IgD-negative memory B cell (primary cell): Measurements from ENCODE around the gene GOLGA6L10. TPM values are rescaled to one million over a fixed set of nuclear protein-coding genes. Genes with fewer than 3 reads are reported as not detected.
A peak's percentile ranks its signal among the peaks of the same experiment; 100 is the strongest.
"Not testable (repeated sequence)": the region's sequence is repeated elsewhere in the genome, so short reads cannot be mapped to it uniquely, and the experiment has no call there.

ENCODE experiments used
- H3K27ac Mint-ChIP-seq, 3 donors: one replicate each; pipeline ENCODE4 v1.8.0; 2020 to 2022; ENCODE audit warnings: mild to moderate bottlenecking in 3 of 3, mixed read lengths in 3 of 3, moderate library complexity in 1 of 3
- H3K27me3 Mint-ChIP-seq: one replicate; pipeline ENCODE4 v1.8.0; 2021; ENCODE audit warnings: mixed read lengths
- H3K36me3 Mint-ChIP-seq: one replicate; pipeline ENCODE4 v1.8.0; 2020; ENCODE audit warnings: mild to moderate bottlenecking, mixed read lengths
- H3K4me1 Mint-ChIP-seq, 3 donors: one replicate each; pipeline ENCODE4 v1.8.0; 2020 to 2022; ENCODE audit warnings: mixed read lengths in 3 of 3, mild to moderate bottlenecking in 1 of 3
- H3K4me3 Mint-ChIP-seq, 4 donors: one replicate each; pipeline ENCODE4 v1.8.0; 2020 to 2022; ENCODE audit warnings: mild to moderate bottlenecking in 4 of 4, mixed read lengths in 4 of 4, moderate library complexity in 3 of 4
- H3K9me3 Mint-ChIP-seq, 3 donors: one replicate each; pipeline ENCODE4 v1.8.0; 2020 to 2021; ENCODE audit warnings: mixed read lengths in 3 of 3, mild to moderate bottlenecking in 1 of 3
- polyA plus RNA-seq: library from polyadenylated mRNA; unstranded; fragments of 300-500 nt; fragmentation: Illumina TruSeq; gene quantifications from one replicate; pipeline ENCODE4 v1.2.3, GENCODE V29; 2021

GOLGA6L10 gene
- polyA plus RNA-seq, 1 donor from 2014 or later, result 0.19 TPM

DNA sequence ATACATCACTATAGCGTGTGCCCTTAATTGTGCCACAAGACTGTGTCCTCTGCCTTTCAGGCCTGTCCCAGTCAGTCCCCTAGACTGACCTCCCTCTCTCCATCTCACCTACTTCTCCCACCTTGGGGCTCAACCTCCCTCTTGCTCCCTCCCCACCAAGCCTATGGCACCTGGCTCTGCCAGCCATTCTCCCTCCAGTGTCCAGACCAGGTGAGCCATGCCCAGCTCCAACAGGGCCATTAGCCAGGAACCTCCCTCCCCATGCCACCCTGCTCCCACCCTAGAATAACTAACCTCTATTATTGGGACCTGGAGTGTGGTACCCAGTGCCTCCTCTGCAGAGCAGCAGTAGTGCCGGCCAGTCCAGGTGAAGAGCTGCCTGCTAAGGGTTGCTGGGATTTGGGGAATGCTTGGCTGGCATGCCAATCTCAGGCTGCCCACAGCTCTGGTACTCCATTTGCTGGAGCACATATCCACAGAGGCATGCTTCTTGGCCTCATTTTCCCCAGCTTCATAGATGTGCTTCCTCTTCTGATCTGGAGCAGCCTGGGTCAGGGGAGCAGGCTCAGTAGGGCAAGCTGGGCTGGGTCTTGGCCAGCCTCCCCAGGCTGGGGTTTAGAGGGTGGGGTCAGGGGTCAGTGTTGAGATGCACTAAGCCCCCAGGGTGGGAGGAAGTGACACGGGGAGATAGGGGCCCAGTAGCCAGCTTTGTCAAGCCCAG is 47.8 kb downstream of the GOLGA6L10 start:
- H3K27ac Mint-ChIP-seq, result no peak overlapping the region

DNA sequence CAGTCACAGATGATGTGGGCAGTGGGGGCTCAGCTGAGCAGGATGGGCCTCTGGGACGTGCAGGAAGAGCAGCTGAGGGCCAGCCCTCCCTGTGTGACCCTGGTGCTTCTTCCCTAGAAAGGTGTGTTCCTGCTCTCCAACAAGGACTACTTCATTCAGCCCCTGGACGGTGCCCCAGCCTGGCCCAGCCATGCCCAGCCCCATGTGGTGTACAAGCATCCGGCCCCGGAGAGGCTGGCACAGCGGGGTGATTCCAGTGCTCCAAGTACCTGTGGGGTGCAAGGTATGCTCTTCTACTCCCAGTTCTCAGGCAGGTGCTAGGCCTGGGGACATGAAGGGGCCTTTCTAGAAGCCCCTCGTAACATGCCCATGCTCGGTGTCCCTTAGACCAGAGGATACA is 48.4 kb downstream of the GOLGA6L10 start:
- Mint-ChIP-seq H3K4me1 (peaks cover 0 to 1% (median 0%) of the 10 kb centered on the region in 3 donors), H3K9me3 (no peaks in the 10 kb centered on the region), H3K27ac (no peak overlapping the region), H3K27me3 (no peaks in the 10 kb centered on the region), H3K4me3 (no peak overlapping the region), H3K36me3 (no peaks in the 10 kb centered on the region)

More for the DNA sequence above, 47.8 kb downstream of the GOLGA6L10 start:
- H3K4me3 Mint-ChIP-seq, result no peak overlapping the region
- no peaks in the 10 kb centered on the region for H3K36me3 Mint-ChIP-seq
- H3K9me3 Mint-ChIP-seq, result no peaks in the 10 kb centered on the region
- H3K4me1 Mint-ChIP-seq, result peaks cover 0 to 1% (median 0%) of the 10 kb centered on the region in 3 donors
- no peaks in the 10 kb centered on the region for H3K27me3 Mint-ChIP-seq

DNA sequence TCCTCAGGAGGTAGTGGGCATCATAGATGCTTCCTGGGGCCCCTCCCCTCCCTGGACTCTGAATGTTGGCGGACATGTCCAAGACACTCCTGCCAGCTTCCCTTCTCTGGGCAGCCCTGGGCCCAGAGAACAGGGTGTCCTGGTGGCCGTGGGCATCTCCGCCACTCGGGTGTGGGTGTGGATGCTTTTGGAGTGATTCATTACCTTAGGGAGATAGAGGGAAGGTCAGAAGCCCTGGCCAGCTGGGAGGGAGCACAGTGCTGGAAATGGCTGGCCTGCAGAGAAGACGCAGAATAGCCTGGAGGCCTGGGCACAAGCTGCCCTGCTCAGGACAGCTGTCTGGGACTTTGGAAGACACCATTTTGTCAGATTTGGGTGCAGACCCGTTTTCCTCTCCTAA is 48.9 kb downstream of the GOLGA6L10 start:
- H3K27ac Mint-ChIP-seq, result not testable (repeated sequence)

DNA sequence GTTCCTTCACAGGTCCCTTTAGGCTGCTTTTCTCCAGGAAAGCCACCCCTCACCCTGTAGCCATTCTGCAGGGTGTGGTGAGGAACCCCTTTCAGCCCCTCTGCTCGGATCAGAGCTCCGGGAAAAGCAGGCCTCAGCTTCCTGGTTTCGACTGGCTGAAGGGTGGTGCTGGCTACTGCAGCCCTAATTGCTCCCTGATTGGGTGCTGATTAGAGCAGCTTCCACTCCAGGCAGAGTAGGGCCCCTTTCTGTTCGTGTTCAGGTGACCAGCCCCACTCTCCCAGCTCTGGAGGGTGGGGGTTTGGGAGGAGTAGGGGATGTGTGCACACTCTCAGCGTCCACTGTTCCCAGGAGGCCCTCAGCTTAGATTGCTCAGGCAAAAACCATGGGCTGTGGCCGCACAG is 49.8 kb downstream of the GOLGA6L10 start:
- not testable (repeated sequence) for H3K9me3 Mint-ChIP-seq, H3K36me3 Mint-ChIP-seq, H3K4me3 Mint-ChIP-seq

More for the DNA sequence above, 48.9 kb downstream of the GOLGA6L10 start:
- H3K36me3 Mint-ChIP-seq, H3K27me3 Mint-ChIP-seq, H3K4me3 Mint-ChIP-seq, H3K9me3 Mint-ChIP-seq, H3K4me1 Mint-ChIP-seq: not testable (repeated sequence)

DNA sequence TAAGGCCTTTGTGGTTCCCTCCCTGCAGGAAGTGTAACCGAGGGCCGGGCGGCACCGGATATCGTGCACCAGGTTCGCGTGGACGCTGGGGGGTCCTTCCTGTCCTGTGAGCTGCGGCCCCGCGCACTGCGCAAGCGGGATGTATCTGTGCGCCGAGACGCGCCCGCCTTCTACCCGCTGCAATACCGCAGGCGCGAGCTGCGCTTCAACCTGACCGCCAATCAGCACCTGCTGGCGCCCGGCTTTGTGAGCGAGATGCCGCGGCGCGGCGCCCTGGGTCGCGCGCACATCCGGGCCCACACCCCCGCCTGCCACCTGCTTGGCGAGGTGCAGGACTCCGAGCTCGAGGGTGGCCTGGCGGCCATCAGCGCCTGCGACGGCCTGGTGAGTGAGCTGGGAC is 50.8 kb downstream of the GOLGA6L10 start:
- H3K4me1 Mint-ChIP-seq, result peaks cover 0 to 1% (median 0%) of the 10 kb centered on the region in 3 donors
- peak overlapping the region in 1 of 4 donors; percentile 76 for H3K4me3 Mint-ChIP-seq
- no peaks in the 10 kb centered on the region for H3K27me3 Mint-ChIP-seq
- no peaks in the 10 kb centered on the region for H3K9me3 Mint-ChIP-seq
- H3K27ac Mint-ChIP-seq, result no peak overlapping the region
- no peaks in the 10 kb centered on the region for H3K36me3 Mint-ChIP-seq

More for the DNA sequence above, 49.8 kb downstream of the GOLGA6L10 start:
- H3K4me1 Mint-ChIP-seq, H3K27ac Mint-ChIP-seq, H3K27me3 Mint-ChIP-seq: not testable (repeated sequence)

DNA sequence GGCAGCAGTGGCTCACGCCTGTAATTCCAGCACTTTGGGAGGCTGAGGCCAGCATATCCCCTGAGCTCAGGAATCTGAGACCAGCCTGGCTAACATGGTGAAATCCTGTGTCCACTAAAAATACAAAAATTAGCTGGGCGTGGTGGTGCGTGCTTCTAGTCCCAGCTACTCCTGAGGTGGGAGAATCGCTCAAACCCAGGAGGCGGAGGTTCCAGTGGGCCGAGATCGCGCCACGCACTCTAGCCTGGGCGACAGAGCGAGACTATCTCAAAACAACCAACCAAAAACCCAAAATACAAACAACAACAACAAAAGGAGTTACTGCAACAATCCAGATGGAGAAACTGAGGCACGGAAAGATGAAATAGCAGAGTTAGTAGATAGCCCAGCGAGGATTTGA is 51.2 kb downstream of the GOLGA6L10 start:
- no peaks in the 10 kb centered on the region for H3K27me3 Mint-ChIP-seq
- peaks cover 0 to 1% (median 0%) of the 10 kb centered on the region in 3 donors for H3K4me1 Mint-ChIP-seq
- no peak overlapping the region for H3K27ac Mint-ChIP-seq
- no peaks in the 10 kb centered on the region for H3K36me3 Mint-ChIP-seq
- peak overlapping the region in 1 of 4 donors; percentile 76 for H3K4me3 Mint-ChIP-seq
- H3K9me3 Mint-ChIP-seq, result no peaks in the 10 kb centered on the region

DNA sequence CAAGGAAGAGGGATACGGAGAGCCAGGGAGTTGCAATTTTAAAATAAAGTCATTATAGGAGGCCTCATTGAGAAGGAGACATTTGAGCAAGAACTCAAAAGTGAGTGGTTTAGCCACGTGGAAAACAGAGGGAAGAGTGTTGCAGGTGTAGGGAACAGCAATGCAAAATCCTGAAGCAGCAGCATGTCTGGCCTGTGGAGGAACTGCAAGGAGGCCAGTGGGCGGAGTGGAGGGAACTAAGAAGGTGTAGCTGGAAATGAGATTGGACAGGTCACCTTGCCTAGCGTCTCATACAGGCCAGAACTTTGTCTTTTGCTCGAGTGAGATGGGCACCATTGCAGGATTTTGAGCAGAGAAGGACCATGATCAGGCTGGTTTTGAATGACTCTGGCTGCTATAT is 51.7 kb downstream of the GOLGA6L10 start:
- Mint-ChIP-seq H3K9me3 (no peaks in the 10 kb centered on the region), H3K4me3 (no peak overlapping the region), H3K4me1 (peaks cover 0 to 1% (median 0%) of the 10 kb centered on the region in 3 donors), H3K27ac (no peak overlapping the region), H3K36me3 (no peaks in the 10 kb centered on the region), H3K27me3 (no peaks in the 10 kb centered on the region)

DNA sequence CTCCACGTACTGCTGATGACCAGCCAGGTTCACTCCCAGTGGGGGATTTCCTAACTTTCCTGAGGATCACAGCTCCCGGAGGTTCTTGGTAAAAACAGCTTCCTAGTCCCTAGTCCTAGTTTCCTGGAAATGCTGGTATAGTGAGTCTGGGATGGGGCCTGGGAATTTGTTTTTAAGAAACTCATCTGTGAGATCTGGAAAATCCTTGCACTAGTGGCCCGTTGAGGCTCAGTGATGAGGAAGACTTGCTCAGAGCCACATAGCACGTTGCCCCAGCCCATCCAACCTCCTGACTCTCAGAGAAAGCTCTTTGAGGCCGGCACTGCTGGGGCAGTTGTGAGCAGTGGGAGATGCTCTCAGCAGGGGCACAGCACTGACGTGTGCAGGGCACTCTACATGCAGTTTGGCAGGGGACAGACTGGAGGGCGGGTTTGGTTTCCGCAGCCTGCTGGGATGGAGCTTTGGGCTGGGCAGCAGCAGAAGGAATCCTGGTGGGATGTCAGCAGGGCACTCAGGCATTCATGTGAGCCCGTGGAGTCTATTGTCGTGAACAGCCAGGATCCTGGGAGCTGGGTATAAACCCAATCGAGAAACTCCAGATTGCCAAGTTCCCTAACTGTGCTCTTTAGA is 55.1 kb downstream of the GOLGA6L10 start:
- H3K36me3 Mint-ChIP-seq, result no peaks in the 10 kb centered on the region
- H3K27me3 Mint-ChIP-seq, result no peaks in the 10 kb centered on the region
- H3K4me3 Mint-ChIP-seq, result no peak overlapping the region
- peaks cover 0 to 1% (median 0%) of the 10 kb centered on the region in 3 donors for H3K4me1 Mint-ChIP-seq
- peak overlapping the region in 1 of 3 donors; percentile 39 for H3K27ac Mint-ChIP-seq
- peaks cover 5 to 9% (median 5%) of the 10 kb centered on the region in 3 donors for H3K9me3 Mint-ChIP-seq

DNA sequence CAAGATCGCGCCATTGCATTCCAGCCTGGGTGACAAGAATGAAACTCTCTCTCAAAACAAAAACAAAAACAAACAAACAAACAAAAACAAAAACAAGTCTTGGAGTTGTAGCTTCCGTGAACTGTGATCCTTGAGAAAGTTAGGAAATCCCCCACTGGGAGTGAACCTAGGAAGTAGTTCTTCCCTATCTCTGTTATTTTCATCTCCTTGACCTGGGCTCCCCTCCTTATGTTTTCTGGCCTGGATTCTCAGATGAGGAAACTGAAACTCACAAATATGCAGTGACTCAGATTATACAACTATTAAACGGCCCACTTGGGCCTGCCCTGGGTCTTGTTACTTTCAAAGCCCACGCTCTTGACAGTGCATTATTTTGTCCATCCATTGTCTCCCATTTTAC is 57.0 kb downstream of the GOLGA6L10 start:
- no peak overlapping the region for H3K27ac Mint-ChIP-seq
- H3K4me1 Mint-ChIP-seq, result peaks cover 3 to 4% (median 4%) of the 10 kb centered on the region in 3 donors
- H3K27me3 Mint-ChIP-seq, result no peaks in the 10 kb centered on the region
- H3K36me3 Mint-ChIP-seq, result no peaks in the 10 kb centered on the region
- H3K9me3 Mint-ChIP-seq, result peaks cover 9 to 14% (median 10%) of the 10 kb centered on the region in 3 donors
- H3K4me3 Mint-ChIP-seq, result no peak overlapping the region

Other genes with a start within 250 kb of the GOLGA6L10 start
- 17.4 TPM for gene EFL1, start 86.7 kb downstream of the GOLGA6L10 start, polyA plus RNA-seq
- gene SAXO2, start 86.7 kb downstream of the GOLGA6L10 start, polyA plus RNA-seq, result 4.2 TPM
- gene GOLGA6L9, start 80.3 kb upstream of the GOLGA6L10 start, polyA plus RNA-seq, result 0.60 TPM
- gene RPS17, start 191.0 kb upstream of the GOLGA6L10 start, polyA plus RNA-seq, result 1,332 TPM